ENCODE data around the gene COL25A1.

- no peak for TF ChIP-seq EZH2 (IDR thresholded peaks at IDR 0.05; ENCODE audit: insufficient read depth, low read length)
- TF ChIP-seq CTCF (IDR thresholded peaks at IDR 0.05; ENCODE audit: insufficient read depth, low read depth, low read length): no peak
These were observed 464.0 kb downstream of the COL25A1 start for GRCh38 chr4:108838451-108838850.

Data from astrocyte (in vitro differentiated cells and primary cell).